BE2C (cell line): ENCODE data around the gene NADK2.

Source experiments
- DNase-seq: peaks from one replicate; pipeline ENCODE4 v3.0.0-alpha.2; 2020
- H3K27me3 ChIP-seq: fragments of 250-450 bp; sonication (Bioruptor Pico); 2 replicates; pipeline ENCODE4 v1.5.1; 2020; ENCODE audit warnings: mild to moderate bottlenecking
- H3K36me3 ChIP-seq: fragments of 250-450 bp; sonication (Bioruptor Pico); 2 replicates; pipeline ENCODE4 v1.5.1; 2020; ENCODE audit warnings: mild to moderate bottlenecking
- H3K4me1 ChIP-seq: fragments of 250-450 bp; sonication (Bioruptor Pico); 2 replicates; pipeline ENCODE4 v1.5.1; 2020
- H3K4me3 ChIP-seq: 2 replicates; pipeline ENCODE4 v1.5.1; 2011; ENCODE audit warnings: low read depth, low read length
- H3K9me3 ChIP-seq: fragments of 250-450 bp; sonication (Bioruptor Pico); 2 replicates; pipeline ENCODE4 v1.5.1; 2020
- CTCF ChIP-seq: IDR thresholded peaks from 2 replicates; pipeline ENCODE4 v1.5.1; 2012; ENCODE audit warnings: mild to moderate bottlenecking, low read depth, low read length

The NADK2 gene

GRCh38 chr5:36267905-36268304, 26.2 kb upstream of the NADK2 start:
- Histone ChIP-seq H3K36me3 (no peaks in the 10 kb centered on the region), H3K4me3 (no peak overlapping the region), H3K9me3 (no peaks in the 10 kb centered on the region), H3K4me1 (no peaks in the 10 kb centered on the region), H3K27me3 (peaks cover 7% of the 10 kb centered on the region; the same call in 1 of the 2 replicates)
- no peak for TF ChIP-seq CTCF
- no peak for DNase-seq

GRCh38 chr5:36264202-36264760, 22.6 kb upstream of the NADK2 start:
- H3K36me3 ChIP-seq = no peaks in the 10 kb centered on the region
- no peaks in the 10 kb centered on the region for H3K9me3 ChIP-seq
- peaks cover 13% of the 10 kb centered on the region for H3K27me3 ChIP-seq
- TF ChIP-seq CTCF = no peak
- DNase-seq = no peak
- H3K4me1 ChIP-seq = no peaks in the 10 kb centered on the region
- no peak overlapping the region for H3K4me3 ChIP-seq

GRCh38 chr5:36261186-36261585, 19.5 kb upstream of the NADK2 start:
- no peak for TF ChIP-seq CTCF
- no peak overlapping the region for H3K4me3 ChIP-seq
- no peaks in the 10 kb centered on the region for H3K4me1 ChIP-seq
- H3K9me3 ChIP-seq = no peaks in the 10 kb centered on the region
- peaks cover 33% of the 10 kb centered on the region for H3K27me3 ChIP-seq
- DNase-seq = no peak
- H3K36me3 ChIP-seq = no peaks in the 10 kb centered on the region

- no peak for DNase-seq
- H3K36me3 ChIP-seq = no peaks in the 10 kb centered on the region
- no peak for TF ChIP-seq CTCF
Observed at GRCh38 chr5:36253575-36253974, 11.8 kb upstream of the NADK2 start.

GRCh38 chr5:36252722-36253365, 11.1 kb upstream of the NADK2 start:
- no peaks in the 10 kb centered on the region for H3K4me1 ChIP-seq
- H3K36me3 ChIP-seq = no peaks in the 10 kb centered on the region
- no peak for DNase-seq
- peaks cover 18% of the 10 kb centered on the region for H3K27me3 ChIP-seq
- no peaks in the 10 kb centered on the region for H3K9me3 ChIP-seq
- TF ChIP-seq CTCF = no peak
- no peak overlapping the region for H3K4me3 ChIP-seq

More at GRCh38 chr5:36253575-36253974, 11.8 kb upstream of the NADK2 start:
- Histone ChIP-seq H3K9me3 (no peaks in the 10 kb centered on the region), H3K4me1 (no peaks in the 10 kb centered on the region), H3K27me3 (peaks cover 23% of the 10 kb centered on the region), H3K4me3 (no peak overlapping the region)

- H3K9me3 ChIP-seq = no peaks in the 10 kb centered on the region
- no peak for DNase-seq
- H3K4me3 ChIP-seq = no peak overlapping the region
- peaks cover 10% of the 10 kb centered on the region for H3K27me3 ChIP-seq
- TF ChIP-seq CTCF = no peak
- no peaks in the 10 kb centered on the region for H3K4me1 ChIP-seq
- H3K36me3 ChIP-seq = no peaks in the 10 kb centered on the region
Observed at GRCh38 chr5:36251218-36251617, 9.5 kb upstream of the NADK2 start.
